Immature natural killer cell (primary cell): ENCODE measurements around the gene G6PC1. TPM values are rescaled to one million over a fixed set of nuclear protein-coding genes. Genes with fewer than 3 reads are reported as not detected.
"Not testable (repeated sequence)": the region's sequence is repeated elsewhere in the genome, so short reads cannot be mapped to it uniquely, and the experiment has no call there.

Experiments used
- DNase-seq, 3 donors: peaks; one replicate each; pipeline ENCODE4 v3.0.0; 2022; ENCODE audit warnings: mixed read lengths in 1 of 3
- H3K27ac Mint-ChIP-seq, 6 donors: one replicate each; pipeline ENCODE4 v1.8.0; 2020; ENCODE audit warnings: mixed read lengths in 6 of 6, mild to moderate bottlenecking in 5 of 6, inconsistent platforms in 4 of 6, moderate library complexity in 3 of 6
- H3K27me3 Mint-ChIP-seq, 3 donors: one replicate each; pipeline ENCODE4 v1.8.0; 2020 to 2021; ENCODE audit warnings: low read depth in 3 of 3, mild to moderate bottlenecking in 3 of 3, mixed read lengths in 3 of 3, moderate library complexity in 3 of 3, inconsistent platforms in 1 of 3
- H3K36me3 Mint-ChIP-seq, 3 donors: one replicate each; pipeline ENCODE4 v1.8.0; 2020; ENCODE audit warnings: mixed read lengths in 3 of 3, inconsistent platforms in 2 of 3, mild to moderate bottlenecking in 2 of 3
- H3K4me1 Mint-ChIP-seq, 2 donors: one replicate each; pipeline ENCODE4 v1.8.0; 2020; ENCODE audit warnings: inconsistent platforms in 2 of 2, mild to moderate bottlenecking in 2 of 2, mixed read lengths in 2 of 2, moderate library complexity in 1 of 2
- H3K4me3 Mint-ChIP-seq, 5 donors: one replicate each; pipeline ENCODE4 v1.8.0; 2020; ENCODE audit warnings: mild to moderate bottlenecking in 5 of 5, mixed read lengths in 5 of 5, inconsistent platforms in 3 of 5, moderate library complexity in 3 of 5
- H3K9me3 Mint-ChIP-seq, 6 donors: one replicate each; pipeline ENCODE4 v1.8.0; 2020; ENCODE audit warnings: mild to moderate bottlenecking in 6 of 6, mixed read lengths in 6 of 6, inconsistent platforms in 4 of 6, moderate library complexity in 3 of 6
- polyA plus RNA-seq, 3 donors: library from polyadenylated mRNA; unstranded; fragments of 300-500 nt; fragmentation: Illumina TruSeq; gene quantifications; one replicate each; pipeline ENCODE4 v1.2.3, GENCODE V29; 2021

G6PC1 gene
- polyA plus RNA-seq, 3 donors from 2014 or later, result not detected

- DNase-seq, result no peak
- Mint-ChIP-seq H3K9me3 (no peaks in the 10 kb centered on the region), H3K4me1 (no peaks in the 10 kb centered on the region), H3K4me3 (no peak overlapping the region), H3K36me3 (no peaks in the 10 kb centered on the region), H3K27ac (no peak overlapping the region), H3K27me3 (peaks cover 1 to 4% (median 4%) of the 10 kb centered on the region in 3 donors)
These were observed 20.3 kb downstream of the G6PC1 start for GRCh38 chr17:42920922-42921321.

- no peak for DNase-seq
- Mint-ChIP-seq H3K4me3 (no peak overlapping the region), H3K4me1 (no peaks in the 10 kb centered on the region), H3K27me3 (peaks cover 1 to 6% (median 2%) of the 10 kb centered on the region in 3 donors), H3K27ac (no peak overlapping the region), H3K36me3 (no peaks in the 10 kb centered on the region), H3K9me3 (no peaks in the 10 kb centered on the region)
These were observed 21.7 kb downstream of the G6PC1 start for GRCh38 chr17:42922294-42922693.

- H3K9me3 Mint-ChIP-seq, H3K4me1 Mint-ChIP-seq, DNase-seq, H3K4me3 Mint-ChIP-seq, H3K27ac Mint-ChIP-seq, H3K27me3 Mint-ChIP-seq, H3K36me3 Mint-ChIP-seq: not testable (repeated sequence)
These were observed 22.9 kb downstream of the G6PC1 start for GRCh38 chr17:42923472-42923871.

GRCh38 chr17:42924891-42925290, 24.3 kb downstream of the G6PC1 start:
- Mint-ChIP-seq H3K4me3 (no peak overlapping the region), H3K36me3 (no peaks in the 10 kb centered on the region), H3K27me3 (peaks cover 0 to 6% (median 1%) of the 10 kb centered on the region in 3 donors), H3K27ac (no peak overlapping the region), H3K9me3 (no peaks in the 10 kb centered on the region), H3K4me1 (no peaks in the 10 kb centered on the region)
- no peak for DNase-seq

GRCh38 chr17:42928714-42929496, 28.3 kb downstream of the G6PC1 start:
- Mint-ChIP-seq H3K4me1 (no peaks in the 10 kb centered on the region), H3K4me3 (no peak overlapping the region), H3K27ac (peak overlapping the region in 1 of 6 donors; percentile 79), H3K27me3 (peaks cover 0 to 1% (median 0%) of the 10 kb centered on the region in 3 donors), H3K9me3 (no peaks in the 10 kb centered on the region), H3K36me3 (no peaks in the 10 kb centered on the region)
- DNase-seq, result no peak

- no peaks in the 10 kb centered on the region for H3K9me3 Mint-ChIP-seq
- no peaks in the 10 kb centered on the region for H3K36me3 Mint-ChIP-seq
- H3K4me1 Mint-ChIP-seq, result no peaks in the 10 kb centered on the region
- no peak overlapping the region for H3K27ac Mint-ChIP-seq
- DNase-seq, result no peak
- peaks cover 0 to 4% (median 1%) of the 10 kb centered on the region in 3 donors for H3K27me3 Mint-ChIP-seq
- H3K4me3 Mint-ChIP-seq, result no peak overlapping the region
These were observed 28.9 kb downstream of the G6PC1 start for GRCh38 chr17:42929497-42929844.

GRCh38 chr17:42937712-42938596, 37.4 kb downstream of the G6PC1 start:
- no peaks in the 10 kb centered on the region for H3K4me1 Mint-ChIP-seq
- H3K36me3 Mint-ChIP-seq, result no peaks in the 10 kb centered on the region
- no peaks in the 10 kb centered on the region for H3K9me3 Mint-ChIP-seq
- DNase-seq, result peak in 1 of 3 donors; percentile 5
- H3K27ac Mint-ChIP-seq, result no peak overlapping the region
- H3K4me3 Mint-ChIP-seq, result no peak overlapping the region
- peaks cover 0 to 8% (median 1%) of the 10 kb centered on the region in 3 donors for H3K27me3 Mint-ChIP-seq

GRCh38 chr17:42944211-42944610, 43.6 kb downstream of the G6PC1 start:
- no peak overlapping the region for H3K4me3 Mint-ChIP-seq

GRCh38 chr17:42946812-42947211, 46.2 kb downstream of the G6PC1 start:
- Mint-ChIP-seq H3K9me3 (no peaks in the 10 kb centered on the region), H3K27ac (peak overlapping the region in 1 of 6 donors; percentile 50), H3K4me3 (no peak overlapping the region), H3K36me3 (peaks cover 5 to 24% (median 15%) of the 10 kb centered on the region in 3 donors), H3K27me3 (no peaks in the 10 kb centered on the region), H3K4me1 (no peaks in the 10 kb centered on the region)
- DNase-seq, result no peak

More at GRCh38 chr17:42944211-42944610, 43.6 kb downstream of the G6PC1 start:
- H3K27ac Mint-ChIP-seq, result no peak overlapping the region
- no peaks in the 10 kb centered on the region for H3K27me3 Mint-ChIP-seq
- DNase-seq, result no peak
- H3K4me1 Mint-ChIP-seq, result no peaks in the 10 kb centered on the region
- peaks cover 5 to 9% (median 8%) of the 10 kb centered on the region in 3 donors for H3K36me3 Mint-ChIP-seq
- no peaks in the 10 kb centered on the region for H3K9me3 Mint-ChIP-seq

- Mint-ChIP-seq H3K27ac (no peak overlapping the region), H3K4me1 (no peaks in the 10 kb centered on the region), H3K4me3 (no peak overlapping the region), H3K27me3 (no peaks in the 10 kb centered on the region), H3K36me3 (peaks cover 12 to 48% (median 18%) of the 10 kb centered on the region in 3 donors), H3K9me3 (no peaks in the 10 kb centered on the region)
- DNase-seq, result no peak
These were observed 49.6 kb downstream of the G6PC1 start for GRCh38 chr17:42950044-42950783.

Other genes with a start within 250 kb of the G6PC1 start
- 1 to 10 TPM; 1.3 to 4.0 (median 3.4) TPM for gene TUBG2, start 241.5 kb upstream of the G6PC1 start, polyA plus RNA-seq
- not detected for gene PLEKHH3, start 223.8 kb upstream of the G6PC1 start, polyA plus RNA-seq
- under 1 TPM in 2 of 3 donors, not detected in 1; 0.17 to 0.26 TPM for gene CCR10, start 219.0 kb upstream of the G6PC1 start, polyA plus RNA-seq
- under 1 TPM in 1 of 3 donors, not detected in 2; 0.73 TPM for gene CNTNAP1, start 218.3 kb upstream of the G6PC1 start, polyA plus RNA-seq
- gene EZH1, start 155.8 kb upstream of the G6PC1 start, polyA plus RNA-seq, result 10 to 100 TPM in 2 of 3 donors, 1 to 10 TPM in 1; 9.8 to 32.3 (median 19.5) TPM
- not detected for gene RAMP2, start 139.6 kb upstream of the G6PC1 start, polyA plus RNA-seq
- 10 to 100 TPM; 60.2 to 94.1 (median 90.2) TPM for gene VPS25, start 127.3 kb upstream of the G6PC1 start, polyA plus RNA-seq
- not detected for gene WNK4, start 120.2 kb upstream of the G6PC1 start, polyA plus RNA-seq
- gene COA3, start 102.1 kb upstream of the G6PC1 start, polyA plus RNA-seq, result 100 to 1,000 TPM; 162 to 221 (median 186) TPM
- gene CNTD1, start 101.9 kb upstream of the G6PC1 start, polyA plus RNA-seq, result under 1 TPM in 2 of 3 donors, not detected in 1; 0.10 to 0.40 TPM
- gene BECN1, start 76.5 kb upstream of the G6PC1 start, polyA plus RNA-seq, result 100 to 1,000 TPM in 2 of 3 donors, 10 to 100 TPM in 1; 97.6 to 163 (median 135) TPM
- gene PSME3, start 67.4 kb upstream of the G6PC1 start, polyA plus RNA-seq, result 100 to 1,000 TPM; 122 to 200 (median 161) TPM
- gene AOC2, start 56.2 kb upstream of the G6PC1 start, polyA plus RNA-seq, result under 1 TPM in 1 of 3 donors, not detected in 2; 0.12 TPM
- not detected for gene AOC3, start 49.6 kb upstream of the G6PC1 start, polyA plus RNA-seq
- 10 to 100 TPM; 36.2 to 46.7 (median 36.4) TPM for gene AARSD1, start 63.7 kb downstream of the G6PC1 start, polyA plus RNA-seq
- not detected for gene PTGES3L, start 79.3 kb downstream of the G6PC1 start, polyA plus RNA-seq
- 10 to 100 TPM; 10.2 to 16.5 (median 13.0) TPM for gene RUNDC1, start 79.8 kb downstream of the G6PC1 start, polyA plus RNA-seq
- gene RPL27, start 97.6 kb downstream of the G6PC1 start, polyA plus RNA-seq, result 1,000 to 10,000 TPM in 2 of 3 donors, 100 to 1,000 TPM in 1; 807 to 2,182 (median 1,177) TPM
- gene IFI35, start 106.0 kb downstream of the G6PC1 start, polyA plus RNA-seq, result 100 to 1,000 TPM; 127 to 130 (median 129) TPM
- gene VAT1, start 121.6 kb downstream of the G6PC1 start, polyA plus RNA-seq, result 10 to 100 TPM; 33.7 to 56.3 (median 34.5) TPM
- not detected for gene RND2, start 124.4 kb downstream of the G6PC1 start, polyA plus RNA-seq
- 1 to 10 TPM; 1.1 to 7.2 (median 5.8) TPM for gene BRCA1, start 224.6 kb downstream of the G6PC1 start, polyA plus RNA-seq